Fibroblast of villous mesenchyme (primary cell): ENCODE data around the gene ANO9. TPM values are rescaled to one million over a fixed set of nuclear protein-coding genes. Genes with fewer than 3 reads are reported as not detected.

Experiments
- DNase-seq: peaks from one replicate; pipeline ENCODE4 v3.0.0-alpha.2; 2010; ENCODE audit warnings: low read depth
- H3K4me3 ChIP-seq: 2 replicates; pipeline ENCODE4 v1.5.1; 2011; ENCODE audit warnings: low read depth, mild to moderate bottlenecking, low read length
- CTCF ChIP-seq: IDR thresholded peaks from 2 replicates; pipeline ENCODE4 v1.5.1; 2012; ENCODE audit warnings: low read depth, mild to moderate bottlenecking, low read length; ENCODE audit not compliant: insufficient read depth
- total RNA-seq: library from RNA; depleted of rRNA; stranded (reverse); fragments of >200 nt; gene quantifications from 2 replicates; pipeline ENCODE4 v1.2.3, GENCODE V29; 2012

Gene ANO9
- total RNA-seq, 1 donor = not detected

- no peak for DNase-seq
- no peak for TF ChIP-seq CTCF
- H3K4me3 ChIP-seq = no peak overlapping the region
Measured at GRCh38 chr11:456533-456932, 14.7 kb upstream of the ANO9 start.

- no peak overlapping the region for H3K4me3 ChIP-seq
- no peak for DNase-seq
- TF ChIP-seq CTCF = no peak
Measured at GRCh38 chr11:455566-456147, 13.8 kb upstream of the ANO9 start.

GRCh38 chr11:454801-455565 lies 13.2 kb upstream of the ANO9 start:
- no peak overlapping the region for H3K4me3 ChIP-seq
- no peak for TF ChIP-seq CTCF

GRCh38 chr11:454043-454442 lies 12.2 kb upstream of the ANO9 start:
- TF ChIP-seq CTCF = no peak
- DNase-seq = no peak
- H3K4me3 ChIP-seq = no peak overlapping the region

More at GRCh38 chr11:454801-455565, 13.2 kb upstream of the ANO9 start:
- no peak for DNase-seq

GRCh38 chr11:453564-453963 lies 11.8 kb upstream of the ANO9 start:
- TF ChIP-seq CTCF = no peak
- DNase-seq = no peak
- H3K4me3 ChIP-seq = no peak overlapping the region

GRCh38 chr11:452916-453527 lies 11.2 kb upstream of the ANO9 start:
- no peak overlapping the region for H3K4me3 ChIP-seq
- no peak for DNase-seq
- no peak for TF ChIP-seq CTCF
